Activated CD4-positive, alpha-beta memory T cell treated with anti-CD3 and anti-CD28 coated beads, Interleukin-2, amount 10 ng/mL, durations not matched to agents 7 days and 5 days (primary cell): ENCODE measurements around the gene JSRP1. TPM values are rescaled to one million over a fixed set of nuclear protein-coding genes. Genes with fewer than 3 reads are reported as not detected.

Experiments
- CTCF ChIA-PET: fragments of 350-600 bp; sonication (Branson Sonifier 250); formaldehyde crosslinking; loops from one replicate; lab custom pipeline; 2021; ENCODE audit warnings: antibody characterized with exemption, inconsistent platforms; lab: Charles Lee
- POLR2A ChIA-PET: fragments of 350-600 bp; sonication (Branson Sonifier 250); formaldehyde crosslinking; loops from one replicate; lab custom pipeline; 2021; ENCODE audit warnings: antibody characterized with exemption; lab: Charles Lee
- DNase-seq: peaks from one replicate; pipeline ENCODE4 v3.0.0-alpha.2; 2020
- H3K27ac Mint-ChIP-seq: one replicate; pipeline ENCODE4 v1.8.0; 2021; ENCODE audit warnings: mild to moderate bottlenecking, mixed read lengths
- H3K27me3 Mint-ChIP-seq: one replicate; pipeline ENCODE4 v1.8.0; 2021; ENCODE audit warnings: mixed read lengths
- H3K36me3 Mint-ChIP-seq: one replicate; pipeline ENCODE4 v1.8.0; 2021; ENCODE audit warnings: low read depth, mixed read lengths
- H3K4me1 Mint-ChIP-seq: one replicate; pipeline ENCODE4 v1.8.0; 2021; ENCODE audit warnings: mixed read lengths
- H3K4me3 Mint-ChIP-seq: one replicate; pipeline ENCODE4 v1.8.0; 2021; ENCODE audit warnings: mild to moderate bottlenecking, mixed read lengths
- H3K9me3 Mint-ChIP-seq: one replicate; pipeline ENCODE4 v1.8.0; 2021; ENCODE audit warnings: mixed read lengths
- total RNA-seq, 2 experiments: library from RNA; stranded (reverse); gene quantifications; one replicate each; pipeline ENCODE4 v1.2.3, GENCODE V29; 2021

The JSRP1 gene
- total RNA-seq, 2 experiments from 2014 or later = 0.73 to 1.3 TPM

DNA sequence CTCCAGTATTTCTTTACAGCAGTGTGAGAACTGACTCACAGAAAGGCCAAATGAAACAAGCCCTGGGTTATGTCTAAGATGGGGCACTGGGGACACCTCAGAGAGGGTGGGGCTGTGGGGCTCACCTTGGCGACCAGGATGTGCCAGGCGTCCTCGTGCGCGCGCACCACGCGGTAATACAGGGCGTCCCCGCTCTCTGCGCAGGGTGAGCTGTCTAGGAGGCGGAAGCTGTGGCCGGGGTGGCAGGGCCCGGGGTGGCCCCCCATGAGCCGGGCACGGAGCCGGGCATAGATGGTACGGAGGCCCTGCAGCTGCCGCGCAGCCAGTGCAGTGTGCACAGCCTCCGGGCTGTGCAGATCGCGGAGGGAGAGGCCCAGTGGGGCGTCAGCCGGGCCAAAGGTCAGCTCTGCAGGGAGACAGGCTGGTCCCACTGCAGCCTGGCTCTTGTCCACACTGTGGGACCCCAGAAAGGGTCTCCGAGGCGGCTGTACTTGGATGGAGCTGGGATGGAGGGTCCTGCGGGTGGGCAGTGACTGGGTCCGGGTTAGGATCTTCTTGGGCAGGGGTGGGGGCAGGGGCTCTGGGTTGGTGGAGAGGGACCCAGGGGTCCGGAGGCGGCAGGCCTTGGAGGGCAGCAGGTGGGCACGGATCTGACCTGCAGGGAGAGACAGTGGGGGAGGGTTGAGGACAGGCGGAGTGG, 22.4 kb upstream of the JSRP1 start:
- ChIA-PET CTCF (no interaction called here), POLR2A (interaction anchor here (2.1 to 4.4 kb wide), 2 partner anchors 9 to 10 kb away, joined by 6 to 14 read pairs; no protein-coding TSS in a partner anchor)
- Mint-ChIP-seq H3K36me3 (peaks cover 17% of the 10 kb centered on the region), H3K9me3 (no peaks in the 10 kb centered on the region), H3K4me1 (peaks cover 32% of the 10 kb centered on the region), H3K27me3 (peaks cover 6% of the 10 kb centered on the region), H3K27ac (no peak overlapping the region), H3K4me3 (no peak overlapping the region)
- no peak for DNase-seq

DNA sequence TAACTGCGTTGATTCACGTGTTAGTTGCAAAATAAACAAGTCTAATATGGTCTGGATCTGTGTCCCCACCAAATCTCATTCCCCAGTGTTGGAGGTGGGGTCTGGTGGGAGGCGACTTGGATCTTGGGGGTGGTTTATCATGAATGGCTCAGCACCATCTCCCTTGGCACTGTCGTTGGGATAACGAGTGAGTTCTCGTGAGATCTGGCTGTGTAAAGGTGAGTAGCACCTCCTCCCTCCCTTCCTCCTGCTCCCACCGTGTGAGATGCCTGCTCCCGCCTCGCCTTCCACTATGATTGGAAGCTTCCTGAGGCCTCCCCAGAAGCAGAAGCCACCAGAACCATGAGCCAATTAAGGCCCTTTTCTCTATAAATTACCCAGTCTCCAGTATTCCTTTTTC, 20.9 kb upstream of the JSRP1 start:
- Mint-ChIP-seq H3K27ac (no peak overlapping the region), H3K27me3 (no peaks in the 10 kb centered on the region), H3K36me3 (peaks cover 26% of the 10 kb centered on the region), H3K4me1 (peaks cover 35% of the 10 kb centered on the region), H3K4me3 (no peak overlapping the region), H3K9me3 (no peaks in the 10 kb centered on the region)
- DNase-seq = no peak
- ChIA-PET CTCF (interaction anchor here (0.8 kb wide), 1 partner anchor 12 kb away, joined by 3 read pairs; no protein-coding TSS in a partner anchor), POLR2A (interaction anchor here (0.6 to 4.4 kb wide), 3 partner anchors 11 to 178 kb away, joined by 3 to 14 read pairs (median 3); no protein-coding TSS in a partner anchor)

DNA sequence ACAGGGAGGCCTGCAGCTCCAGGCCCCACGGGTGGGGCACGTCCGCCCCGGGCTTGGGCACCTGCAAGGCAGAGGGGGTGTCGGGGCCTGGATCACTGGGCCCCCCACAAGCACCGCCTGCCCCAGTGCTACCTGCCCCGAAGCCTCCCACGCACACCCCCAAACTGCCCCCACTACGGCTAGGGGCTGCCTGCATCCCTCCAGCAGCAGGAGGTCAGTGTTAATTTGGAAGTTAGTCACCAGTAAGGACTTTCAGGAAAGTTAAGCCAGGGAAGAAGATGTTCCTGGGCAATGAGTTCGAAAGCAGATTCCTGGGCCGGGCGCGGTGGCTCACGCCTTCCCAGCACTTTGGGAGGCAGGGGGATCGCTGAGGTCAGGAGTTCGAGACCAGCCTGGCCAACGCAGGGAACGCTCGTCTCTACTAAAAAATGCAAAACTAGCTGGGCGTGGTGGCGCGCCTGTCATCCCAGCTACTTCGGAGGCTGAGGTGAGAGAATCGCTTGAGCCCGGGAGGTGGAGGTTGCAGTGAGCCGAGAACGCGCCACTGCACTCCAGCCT, 20.3 kb upstream of the JSRP1 start:
- Mint-ChIP-seq H3K9me3 (no peaks in the 10 kb centered on the region), H3K27ac (no peak overlapping the region), H3K27me3 (no peaks in the 10 kb centered on the region), H3K4me3 (no peak overlapping the region), H3K4me1 (peaks cover 33% of the 10 kb centered on the region), H3K36me3 (peaks cover 30% of the 10 kb centered on the region)
- POLR2A ChIA-PET = interaction anchor here (1.1 to 4.4 kb wide), 2 partner anchors 12 to 29 kb away, joined by 3 to 14 read pairs; no protein-coding TSS in a partner anchor
- no peak for DNase-seq
- CTCF ChIA-PET = interaction anchor here (0.8 to 1.2 kb wide), 2 partner anchors 13 to 335 kb away, joined by 3 to 4 read pairs; no protein-coding TSS in a partner anchor

DNA sequence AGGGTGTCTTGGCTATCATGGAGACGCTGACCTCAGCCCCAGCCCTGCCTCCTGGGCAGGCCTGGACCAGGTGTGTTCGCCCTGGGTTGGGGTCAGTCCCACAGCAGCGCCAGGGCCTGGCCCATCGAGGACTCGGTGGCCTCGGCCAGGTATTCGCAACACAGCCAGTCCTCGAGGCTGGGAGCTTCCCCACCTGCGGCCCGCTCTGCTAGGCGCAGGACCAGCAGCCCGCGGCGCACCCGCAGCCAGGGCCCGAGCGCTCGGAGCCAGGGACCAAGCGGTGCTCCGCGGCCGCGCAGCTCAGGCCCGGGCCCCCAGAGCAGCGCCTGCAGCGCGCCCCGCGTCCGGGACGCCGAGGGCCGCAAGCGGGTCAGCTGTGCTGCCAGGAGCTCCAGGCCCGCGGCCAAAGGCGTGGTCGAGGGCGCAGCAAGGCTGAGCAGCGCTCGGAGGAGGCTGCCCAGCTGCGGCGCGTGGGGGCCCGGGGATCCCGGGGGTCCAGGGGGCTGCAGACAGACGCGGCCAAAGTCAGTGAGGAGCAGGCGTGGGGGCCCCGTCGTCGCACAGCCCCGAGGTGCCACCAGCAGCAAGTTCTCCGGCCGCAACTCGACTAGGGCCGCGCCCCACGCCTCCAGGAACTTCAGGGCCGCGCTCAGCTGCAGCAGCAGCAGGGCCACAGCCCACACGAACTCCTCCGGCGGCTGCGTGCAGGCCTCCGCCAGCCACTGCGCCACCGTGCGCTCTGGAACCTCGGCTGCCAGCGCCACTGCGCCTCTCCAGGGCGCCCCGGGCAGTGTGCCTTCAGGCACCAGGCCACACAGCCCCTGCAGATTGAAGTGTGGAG, 19.6 kb upstream of the JSRP1 start:
- ChIA-PET CTCF (interaction anchor here (0.8 to 2.9 kb wide), 7 partner anchors 13 to 336 kb away, joined by 3 to 14 read pairs (median 4); partner anchors contain the start of gene PLEKHJ1), POLR2A (interaction anchor here (0.8 to 7.8 kb wide), 5 partner anchors 13 to 52 kb away, joined by 3 to 114 read pairs (median 7); partner anchors contain the start of genes LSM7, SF3A2 and SPPL2B)
- DNase-seq = no peak
- Mint-ChIP-seq H3K27ac (no peak overlapping the region), H3K4me3 (no peak overlapping the region), H3K36me3 (peaks cover 34% of the 10 kb centered on the region), H3K27me3 (no peaks in the 10 kb centered on the region), H3K9me3 (no peaks in the 10 kb centered on the region), H3K4me1 (peaks cover 34% of the 10 kb centered on the region)

DNA sequence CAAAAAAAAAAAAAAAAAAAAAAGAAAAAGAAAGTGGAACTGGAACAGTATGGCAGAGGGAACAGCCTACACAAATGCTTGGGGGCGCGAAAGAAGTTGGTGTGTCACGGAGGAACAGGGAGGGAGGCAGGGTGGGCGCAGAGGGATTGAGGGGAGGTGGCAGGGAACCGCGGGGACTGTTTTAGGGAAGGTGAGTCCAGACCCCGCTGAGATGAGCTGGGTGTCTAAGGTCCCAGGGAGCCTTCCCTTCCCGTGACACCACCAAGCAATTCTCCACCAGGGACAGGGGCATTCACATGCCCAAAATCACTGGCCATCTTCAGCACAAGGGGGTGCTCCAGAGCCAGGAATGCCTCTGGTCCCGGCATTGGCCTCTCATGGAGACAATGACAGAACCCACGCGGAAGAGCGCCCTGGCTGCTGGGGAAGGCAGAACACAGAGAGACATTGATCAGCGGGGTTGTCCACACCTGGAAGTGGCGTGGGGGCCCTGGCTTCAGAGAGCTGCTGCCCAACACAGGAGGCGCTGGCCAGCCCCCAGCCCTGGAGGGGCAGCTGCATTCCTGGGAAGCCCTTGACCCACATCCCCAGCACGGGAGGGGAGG, 18.8 kb upstream of the JSRP1 start:
- POLR2A ChIA-PET = interaction anchor here (0.8 to 7.8 kb wide), 7 partner anchors 13 to 53 kb away, joined by 3 to 114 read pairs (median 6); partner anchors contain the start of genes LSM7, PLEKHJ1, SF3A2 and SPPL2B
- CTCF ChIA-PET = interaction anchor here (0.8 to 2.9 kb wide), 14 partner anchors 14 to 345 kb away, joined by 3 to 14 read pairs (median 4); partner anchors contain the start of gene PLEKHJ1
- peak; percentile 64 for DNase-seq
- Mint-ChIP-seq H3K36me3 (peaks cover 35% of the 10 kb centered on the region), H3K4me1 (peaks cover 34% of the 10 kb centered on the region), H3K27ac (no peak overlapping the region), H3K9me3 (no peaks in the 10 kb centered on the region), H3K4me3 (peak overlapping the region; percentile 9), H3K27me3 (no peaks in the 10 kb centered on the region)

DNA sequence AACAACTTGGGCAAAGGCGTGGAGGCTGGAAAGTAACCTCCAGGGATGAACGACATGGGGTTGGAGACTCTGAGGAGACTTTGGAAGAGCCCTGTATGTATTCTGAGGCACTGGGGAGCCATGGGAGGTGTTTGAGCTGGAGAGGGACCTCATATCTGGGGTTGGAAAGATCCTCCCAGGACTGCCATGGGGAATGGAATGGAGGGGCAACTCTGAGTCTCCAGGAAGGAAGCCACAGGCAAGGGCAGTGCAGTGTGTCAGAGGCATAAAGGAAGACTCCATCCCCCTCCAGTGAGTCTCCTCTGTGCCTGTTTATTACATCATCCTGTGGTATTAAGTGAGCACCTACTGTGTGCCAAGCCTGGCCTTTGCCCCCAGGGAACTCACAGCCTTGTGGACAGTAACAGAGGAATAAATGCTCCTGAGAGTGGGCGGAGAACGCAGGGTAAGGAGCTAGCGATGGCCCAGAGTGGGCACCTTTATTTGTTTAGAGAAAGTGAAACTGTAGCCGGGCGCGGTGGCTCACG, 18.0 kb upstream of the JSRP1 start:
- Mint-ChIP-seq H3K4me1 (peaks cover 34% of the 10 kb centered on the region), H3K27ac (peak overlapping the region; percentile 80), H3K36me3 (peaks cover 43% of the 10 kb centered on the region), H3K4me3 (peak overlapping the region; percentile 68), H3K27me3 (no peaks in the 10 kb centered on the region), H3K9me3 (no peaks in the 10 kb centered on the region)
- CTCF ChIA-PET = interaction anchor here (0.5 to 2.9 kb wide), 18 partner anchors 11 to 344 kb away, joined by 3 to 14 read pairs (median 4); partner anchors contain the start of genes DOT1L and PLEKHJ1
- no peak for DNase-seq
- POLR2A ChIA-PET = interaction anchor here (0.8 to 7.8 kb wide), 7 partner anchors 14 to 116 kb away, joined by 3 to 114 read pairs (median 7); partner anchors contain the start of genes JSRP1, LSM7, PLEKHJ1 and SF3A2

DNA sequence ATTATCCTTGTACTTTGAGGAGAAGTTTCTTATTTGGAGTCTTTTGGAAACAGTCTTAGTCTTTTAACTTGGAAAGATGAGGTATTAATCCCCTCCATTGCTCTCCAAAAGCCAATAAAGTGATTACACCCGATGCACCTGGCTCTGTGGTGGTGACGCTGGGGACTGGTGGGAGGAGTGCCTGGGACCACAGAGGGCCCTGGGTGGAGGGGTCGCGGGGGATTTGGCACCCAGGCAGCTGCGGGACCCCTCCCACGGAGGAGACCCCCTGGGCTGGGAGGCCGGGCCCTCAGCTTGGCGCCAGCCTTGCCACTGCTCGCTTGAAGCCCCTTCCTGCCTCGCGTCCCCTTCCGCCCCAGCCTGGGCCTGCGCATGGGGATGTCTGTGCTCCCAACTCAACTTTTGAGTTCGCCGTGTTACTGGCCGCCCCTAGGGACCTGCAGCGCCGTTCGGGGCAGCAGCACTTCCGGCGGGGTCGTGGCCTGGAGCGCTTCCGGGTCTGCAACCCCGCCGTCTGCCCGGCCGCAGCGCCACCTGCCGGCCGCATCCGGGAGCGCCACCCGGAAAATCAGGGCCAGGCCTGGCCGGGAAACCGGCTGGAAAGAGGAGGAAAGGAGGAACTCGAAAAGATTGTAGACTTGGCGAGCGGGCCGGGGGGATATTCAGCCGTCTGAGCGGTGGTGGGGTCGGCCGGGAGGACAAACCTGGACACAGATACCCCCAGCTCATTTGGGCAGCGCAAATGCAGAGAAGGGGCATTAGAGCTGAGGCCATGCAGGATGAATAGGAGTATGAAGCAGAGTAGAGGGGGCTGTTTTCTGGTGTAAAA, 17.4 kb upstream of the JSRP1 start:
- H3K4me1 Mint-ChIP-seq = peaks cover 38% of the 10 kb centered on the region
- POLR2A ChIA-PET = interaction anchor here (0.8 to 7.8 kb wide), 8 partner anchors 14 to 203 kb away, joined by 3 to 114 read pairs (median 6); partner anchors contain the start of genes GADD45B, JSRP1, LSM7 and PLEKHJ1
- H3K27me3 Mint-ChIP-seq = no peaks in the 10 kb centered on the region
- H3K36me3 Mint-ChIP-seq = peaks cover 43% of the 10 kb centered on the region
- DNase-seq = peak; percentile 86
- CTCF ChIA-PET = interaction anchor here (1.0 to 2.9 kb wide), 14 partner anchors 12 to 338 kb away, joined by 3 to 14 read pairs (median 5); partner anchors contain the start of gene PLEKHJ1
- H3K4me3 Mint-ChIP-seq = peak overlapping the region; percentile 68
- peak overlapping the region; percentile 80 for H3K27ac Mint-ChIP-seq
- H3K9me3 Mint-ChIP-seq = no peaks in the 10 kb centered on the region

DNA sequence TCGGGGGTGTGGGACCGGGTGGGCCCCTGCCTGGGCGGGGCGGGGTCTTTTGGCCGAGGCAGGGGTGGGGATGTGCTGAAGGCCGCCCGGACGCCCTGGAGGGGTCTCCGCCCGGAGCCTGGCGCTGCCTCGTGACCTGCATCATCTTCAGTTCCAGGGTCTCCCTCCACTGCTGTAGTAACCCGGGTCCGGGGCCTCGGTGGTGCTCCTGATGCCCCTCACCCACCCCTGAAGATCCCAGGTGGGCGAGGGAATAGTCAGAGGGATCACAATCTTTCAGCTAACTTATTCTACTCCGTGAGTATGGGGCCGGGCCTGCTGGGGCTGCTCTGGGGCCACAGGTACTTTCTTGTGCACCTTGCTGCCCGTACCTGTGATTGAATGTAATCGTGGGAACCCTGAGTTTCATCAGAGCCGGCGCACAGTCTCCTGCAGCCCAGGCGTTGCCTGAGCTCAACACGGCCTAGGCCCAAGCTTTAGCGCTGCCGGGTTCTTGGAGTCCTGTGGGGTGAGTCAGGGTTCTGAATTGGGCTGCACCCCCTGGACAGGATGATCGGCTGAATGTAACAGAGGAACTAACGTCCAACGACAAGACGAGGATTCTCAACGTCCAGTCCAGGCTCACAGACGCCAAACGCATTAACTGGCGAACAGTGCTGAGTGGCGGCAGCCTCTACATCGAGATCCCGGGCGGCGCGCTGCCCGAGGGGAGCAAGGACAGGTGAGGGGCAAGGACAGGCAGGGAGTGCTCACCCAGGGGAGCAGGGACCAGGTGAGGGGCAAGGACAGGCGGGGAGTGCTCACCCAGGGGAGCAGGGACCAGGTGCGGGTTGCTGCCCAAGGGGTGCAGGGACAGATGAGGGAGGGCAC, 15.3 kb upstream of the JSRP1 start:
- peaks cover 43% of the 10 kb centered on the region for H3K4me1 Mint-ChIP-seq
- DNase-seq = no peak
- ChIA-PET POLR2A (interaction anchor here (0.8 to 7.8 kb wide), 18 partner anchors 12 to 374 kb away, joined by 3 to 114 read pairs (median 4); partner anchors contain the start of genes AP3D1, JSRP1, LSM7 and SF3A2), CTCF (interaction anchor here (1.2 to 1.8 kb wide), 5 partner anchors 10 to 115 kb away, joined by 3 to 7 read pairs (median 6); partner anchors contain the start of gene PLEKHJ1)
- no peaks in the 10 kb centered on the region for H3K9me3 Mint-ChIP-seq
- H3K4me3 Mint-ChIP-seq = peak overlapping the region; percentile 90
- H3K27me3 Mint-ChIP-seq = no peaks in the 10 kb centered on the region
- peaks cover 38% of the 10 kb centered on the region for H3K36me3 Mint-ChIP-seq
- peak overlapping the region; percentile 92 for H3K27ac Mint-ChIP-seq

DNA sequence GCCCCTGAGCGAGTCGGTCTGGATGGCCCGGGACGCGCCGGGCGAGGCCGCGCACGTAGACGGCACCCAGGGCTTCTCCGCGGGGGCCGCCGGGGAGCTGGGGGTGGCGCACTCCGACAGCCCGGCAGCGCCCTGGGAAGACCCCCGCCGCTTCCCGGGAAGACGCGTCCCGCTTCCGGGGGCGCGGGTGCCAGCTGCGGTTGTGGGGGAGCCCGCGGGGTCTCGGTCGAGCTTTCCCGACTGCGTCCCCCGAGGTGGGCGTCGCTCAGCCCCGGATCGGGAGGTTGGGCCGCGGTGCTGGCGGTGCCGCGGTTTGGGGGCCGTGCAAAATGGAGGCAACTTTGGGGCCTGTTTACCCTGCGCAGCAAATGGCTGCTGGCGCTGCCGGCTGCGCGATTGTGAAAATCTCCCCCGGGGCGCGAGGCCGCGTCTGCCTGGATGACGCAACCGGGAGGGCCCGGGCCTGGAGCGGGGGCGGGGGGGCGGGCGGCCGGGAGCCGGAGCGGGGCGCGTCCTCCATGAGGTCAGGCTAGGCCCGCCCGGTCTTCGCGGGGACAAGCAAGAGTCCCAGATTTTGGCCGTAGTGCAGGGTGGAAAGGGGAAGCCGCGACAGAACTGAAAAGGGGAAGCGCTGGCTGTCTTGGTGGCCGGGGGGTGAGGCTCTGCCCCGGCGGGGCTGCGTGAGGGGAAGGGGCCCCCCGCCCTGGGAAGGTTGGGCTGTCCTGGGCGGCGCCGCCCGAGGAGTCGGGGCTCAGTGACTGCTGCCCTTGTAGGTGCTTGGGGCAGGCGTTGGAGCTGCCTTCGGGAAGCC, 14.4 kb upstream of the JSRP1 start:
- ChIA-PET CTCF (interaction anchor here (0.9 to 1.8 kb wide), 3 partner anchors 9 to 35 kb away, joined by 4 to 7 read pairs (median 4); partner anchors contain the start of gene PLEKHJ1), POLR2A (interaction anchor here (0.8 to 7.8 kb wide), 30 partner anchors 9 to 358 kb away, joined by 3 to 114 read pairs (median 4); partner anchors contain the start of genes AMH, AP3D1, GADD45B and JSRP1)
- H3K27ac Mint-ChIP-seq = peak overlapping the region; percentile 92
- no peaks in the 10 kb centered on the region for H3K9me3 Mint-ChIP-seq
- H3K36me3 Mint-ChIP-seq = peaks cover 38% of the 10 kb centered on the region
- peaks cover 45% of the 10 kb centered on the region for H3K4me1 Mint-ChIP-seq
- peak; percentile 72 for DNase-seq
- peak overlapping the region; percentile 90 for H3K4me3 Mint-ChIP-seq
- H3K27me3 Mint-ChIP-seq = no peaks in the 10 kb centered on the region
